ENCODE data around the gene CACNA2D2. TPM values are rescaled to one million over a fixed set of nuclear protein-coding genes. Genes with fewer than 3 reads are reported as not detected.

CACNA2D2 gene
- total and polyA plus RNA-seq, 2 of the 13 experiments (the other 11 are each of a cell fraction or from before 2014, with no cell fraction given) = not detected

- Histone ChIP-seq H3K79me2 (ENCODE audit: insufficient read depth, low read length) (peaks cover 25% of the 10 kb centered on the region), H2AFZ (ENCODE audit: low read length) (no peak overlapping the region), H3K9ac (ENCODE audit: insufficient read depth, low read depth, low read length) (peak overlapping the region; percentile 99), H3K36me3 (replicated peaks in 1 of 2; ENCODE audit: control insufficient read depth in 1 of 2, insufficient read depth in 2 of 2, low read length in 2 of 2) (peaks cover 16 to 34% of the 10 kb centered on the region in 2 experiments), H3K9me3 (ENCODE audit: low read length) (no peaks in the 10 kb centered on the region), H3K4me2 (ENCODE audit: low read depth, low read length) (peak overlapping the region; percentile 94), H3K27ac (ENCODE audit: extremely low read length, insufficient read depth, low read length) (peak overlapping the region; percentile 100), H3K4me1 (ENCODE audit: insufficient read depth, low read length) (peaks cover 77% of the 10 kb centered on the region), H3K27me3 (ENCODE audit: control insufficient read depth in 1 of 2, insufficient read depth in 2 of 2, low read length in 2 of 2) (no peaks in the 10 kb centered on the region; a peak in 1 of 5 replicates), H4K20me1 (ENCODE audit: insufficient read depth, low read length) (no peaks in the 10 kb centered on the region), H3K4me3 (replicated peaks in 1 of 3; ENCODE audit: insufficient read depth in 1 of 3, low read depth in 2 of 3, low read length in 3 of 3) (peak overlapping the region; percentile 81 to 91 (median 85); a peak in 5 of 6 replicates)
- intact Hi-C loops (cut with micrococcal nuclease; ENCODE audit: unreplicated experiment) = no loop called here
- 88% methylated on average over 15 of the region's 29 CpGs for WGBS (ENCODE audit: low lambda C conversion rate)
- no peak for FAIRE-seq
- POLR2A ChIA-PET = interaction anchor here (1.2 to 13.0 kb wide), 4 partner anchors 11 to 20 kb away, joined by 7 to 222 read pairs (median 9); partner anchors contain the start of genes HYAL1, HYAL3 and NAA80
- in situ Hi-C loops (cut with HindIII; ENCODE audit: extremely low pct_ligation_motif_present, low pct_unique_long_range_greater_than_20kb) = loop anchor here (5.0 kb wide), 1 partner anchor 58 kb away; no protein-coding TSS in a partner anchor
- DNase-seq (ENCODE audit: low spot score) = no peak
- CTCF ChIA-PET (ENCODE audit: low intra/inter-chr PET ratio, low total read pairs) = no interaction called here
- no TSS peak for BruUV-seq (replicated peaks)
- no peak for ATAC-seq
- no peak for TF ChIP-seq RNF2 (conservative IDR thresholded peaks at IDR 0.05; ENCODE audit: low read depth)
- TF ChIP-seq SALL2 (CRISPR knock-in tag; IDR thresholded peaks at IDR 0.05) = no peak
- TF ChIP-seq KIAA2018 (CRISPR knock-in tag; IDR thresholded peaks at IDR 0.05; ENCODE audit: borderline replicate concordance) = no peak
- TF ChIP-seq ZNF101 (CRISPR knock-in tag; IDR thresholded peaks at IDR 0.05; ENCODE audit: borderline replicate concordance, low read depth) = no peak
- no peak for TF ChIP-seq TEAD2 (CRISPR knock-in tag; IDR thresholded peaks at IDR 0.05)
- TF ChIP-seq GABPB1 (CRISPR knock-in tag; IDR thresholded peaks at IDR 0.05) = no peak
- TF ChIP-seq JARID2 (CRISPR knock-in tag; IDR thresholded peaks at IDR 0.05; ENCODE audit: insufficient replicate concordance) = no peak
- no peak for TF ChIP-seq ZMAT3 (CRISPR knock-in tag; conservative IDR thresholded peaks at IDR 0.05)
- no peak for TF ChIP-seq ZBED4 (CRISPR knock-in tag; IDR thresholded peaks at IDR 0.05; ENCODE audit: borderline replicate concordance)
- TF ChIP-seq HOXA3 (CRISPR knock-in tag; IDR thresholded peaks at IDR 0.05) = 0 out of 2 replicates have a peak, but pooled peaks have one; percentile 13
- no peak for TF ChIP-seq ZNF326 (CRISPR knock-in tag; IDR thresholded peaks at IDR 0.05; ENCODE audit: borderline replicate concordance)
- TF ChIP-seq NCOA2 (CRISPR knock-in tag; IDR thresholded peaks at IDR 0.05) = no peak
Observed at GRCh38 chr3:50319894-50320625, 183.4 kb downstream of the CACNA2D2 start.

Data from HepG2 (cell line).